ENCODE data around the gene CNIH3.

- TF ChIP-seq CTCF (IDR thresholded peaks at IDR 0.05; ENCODE audit: low read depth, low read length, poor library complexity, severe bottlenecking) (no peak), EZH2phosphoT487 (IDR thresholded peaks at IDR 0.05; ENCODE audit: borderline replicate concordance, low read length) (no peak)
Measured at GRCh38 chr1:224613486-224613885, 2.6 kb upstream of the CNIH3 start.
